ENCODE data around the gene FMO5. TPM values are rescaled to one million over a fixed set of nuclear protein-coding genes. Genes with fewer than 3 reads are reported as not detected.
"Not testable (repeated sequence)": the region's sequence is repeated elsewhere in the genome, so short reads cannot be mapped to it uniquely, and the experiment has no call there.

Gene FMO5
- total RNA-seq, 2 experiments from 2014 or later: 0.31 to 0.50 TPM

DNA sequence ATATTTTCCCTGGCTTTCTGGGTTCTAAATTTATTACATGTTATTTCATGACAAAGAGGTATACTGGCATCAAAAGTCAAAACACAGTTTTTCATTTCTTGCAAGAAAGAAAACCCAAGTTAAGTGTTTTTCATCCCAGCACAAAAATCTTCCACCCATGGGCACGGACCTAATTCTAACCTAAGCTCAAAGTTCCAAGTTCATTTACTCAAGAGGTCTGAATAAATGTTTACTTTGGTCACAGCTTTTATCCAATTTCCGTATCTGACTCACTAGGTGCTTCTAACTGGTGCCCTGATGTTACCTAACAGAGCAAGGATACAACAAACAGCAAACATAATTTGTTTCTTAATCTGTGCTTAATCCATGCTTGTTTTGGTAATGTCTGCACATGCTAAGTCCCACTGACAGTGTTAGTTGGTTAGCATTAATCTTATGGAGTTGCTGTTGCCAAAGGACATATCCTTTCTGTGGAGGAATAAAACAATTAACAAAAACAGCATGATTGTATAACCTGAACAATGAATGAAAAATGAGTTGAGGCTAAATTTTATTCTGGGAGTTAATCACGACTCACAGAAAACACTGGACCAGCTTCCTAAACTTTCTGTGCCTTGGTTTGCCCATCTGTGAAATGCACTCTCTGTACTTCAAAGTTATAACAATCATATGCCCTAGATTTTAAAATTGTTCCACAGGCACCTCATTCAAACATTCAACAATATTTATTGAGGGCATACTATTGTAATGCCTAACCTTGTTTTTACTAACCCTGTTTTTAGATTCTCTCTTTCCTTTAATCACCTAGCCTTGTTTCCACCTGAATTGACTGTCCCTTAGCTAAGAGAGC is 13.1 kb upstream of the FMO5 start:
- H3K4me1 Mint-ChIP-seq (ENCODE audit: low read depth): peaks cover 9% of the 10 kb centered on the region
- H3K27me3 Mint-ChIP-seq (ENCODE audit: low read depth): peaks cover 6% of the 10 kb centered on the region
- no peaks in the 10 kb centered on the region for H3K36me3 Mint-ChIP-seq (ENCODE audit: low read depth)
- ATAC-seq (no peak), DNase-seq (no peak)
- ChIA-PET CTCF (no interaction called here), POLR2A (no interaction called here)
- no peak overlapping the region for H3K27ac Mint-ChIP-seq
- H3K4me3 Mint-ChIP-seq: no peak overlapping the region
- H3K9me3 Mint-ChIP-seq (ENCODE audit: insufficient read depth): no peaks in the 10 kb centered on the region

DNA sequence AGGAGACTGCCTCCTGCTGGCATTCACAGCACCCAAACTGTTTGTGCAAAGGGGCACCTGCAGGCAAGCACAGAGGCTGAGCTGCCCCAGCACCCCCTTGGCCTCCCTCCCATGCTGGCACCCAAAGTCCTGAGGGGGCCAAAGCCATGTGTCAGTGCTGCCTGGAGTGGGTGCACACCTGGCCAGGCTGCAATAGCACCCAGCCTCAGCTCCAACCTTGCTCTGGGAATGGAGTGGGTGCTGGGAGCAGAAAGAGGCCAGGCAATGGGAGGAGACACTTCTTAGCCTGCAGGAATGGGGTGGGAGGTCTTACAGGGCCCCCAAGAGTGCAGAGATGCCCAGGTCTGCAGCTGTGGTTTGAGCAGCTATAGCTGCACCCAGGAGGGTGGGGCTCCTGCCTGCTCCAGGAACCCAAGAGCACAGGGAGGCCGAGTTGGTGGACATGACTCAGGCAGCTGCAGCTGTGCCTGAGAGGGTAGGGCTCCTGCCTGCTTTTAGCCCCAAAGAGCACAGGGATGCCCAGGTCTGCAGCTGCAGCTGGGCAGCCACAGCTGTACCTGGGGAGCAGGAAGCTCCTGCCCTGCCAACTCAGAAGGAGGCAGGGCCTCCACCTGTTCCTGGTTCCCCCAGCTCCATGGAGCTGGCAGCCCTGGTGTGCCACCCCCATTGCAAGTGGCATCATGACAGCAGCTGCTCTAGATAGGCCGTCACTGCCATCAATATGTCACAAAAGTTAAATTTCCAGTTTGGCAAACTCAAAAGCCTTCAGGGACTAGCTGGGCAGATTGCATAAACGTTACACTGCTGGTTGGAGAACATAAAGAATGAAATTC is 12.0 kb upstream of the FMO5 start:
- Mint-ChIP-seq H3K27ac (no peak overlapping the region), H3K4me3 (no peak overlapping the region), H3K4me1 (ENCODE audit: low read depth) (peaks cover 8% of the 10 kb centered on the region), H3K9me3 (ENCODE audit: insufficient read depth) (no peaks in the 10 kb centered on the region), H3K27me3 (ENCODE audit: low read depth) (peaks cover 6% of the 10 kb centered on the region), H3K36me3 (ENCODE audit: low read depth) (no peaks in the 10 kb centered on the region)
- no peak for ATAC-seq
- ChIA-PET POLR2A (interaction anchor here (0.7 kb wide), 1 partner anchor 64 kb away, joined by 3 read pairs; no protein-coding TSS in a partner anchor), CTCF (no interaction called here)
- DNase-seq: no peak

DNA sequence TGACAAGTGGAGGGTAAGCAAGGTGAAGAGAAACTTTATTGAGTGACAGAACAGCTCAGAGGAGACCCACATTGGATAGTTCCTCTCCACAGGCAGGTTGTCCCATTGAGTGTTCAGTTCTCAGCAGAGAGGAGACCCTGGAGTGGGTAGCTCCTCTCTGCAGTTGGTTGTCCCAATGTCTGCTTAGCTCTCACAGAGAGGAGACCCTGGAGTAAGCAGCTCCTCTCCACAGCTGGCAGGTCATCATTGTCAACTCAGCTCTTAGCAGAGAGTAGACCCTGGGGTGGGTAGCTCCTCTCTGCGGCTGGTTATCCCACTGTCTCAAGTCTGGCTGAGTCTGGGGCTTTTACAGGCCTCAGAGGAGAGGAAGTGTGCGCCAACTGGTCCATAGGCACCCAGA is 11.3 kb upstream of the FMO5 start:
- ChIA-PET POLR2A (interaction anchor here (0.7 kb wide), 1 partner anchor 63 kb away, joined by 3 read pairs; no protein-coding TSS in a partner anchor), CTCF (no interaction called here)
- ATAC-seq: no peak

DNA sequence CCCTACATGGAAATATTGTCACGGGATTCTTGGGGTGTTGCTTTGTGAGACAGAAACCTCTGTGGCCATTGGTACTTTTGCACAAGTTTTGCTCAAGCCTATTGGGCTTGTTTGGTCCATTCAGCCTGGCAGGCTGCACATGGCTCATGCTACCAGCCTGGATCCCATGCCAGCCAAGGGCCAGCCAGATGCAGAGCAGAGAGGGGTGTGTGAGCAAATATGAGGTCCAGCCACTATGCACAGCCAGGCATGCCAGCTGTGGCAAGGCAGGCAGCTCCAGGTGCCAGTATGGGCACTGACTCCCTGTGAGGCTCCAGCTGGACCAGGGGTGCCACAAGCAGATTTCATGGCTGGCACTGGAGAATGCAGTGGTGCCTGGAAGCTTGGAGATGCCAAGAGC is 10.7 kb upstream of the FMO5 start:
- Mint-ChIP-seq H3K4me1 (ENCODE audit: low read depth) (no peaks in the 10 kb centered on the region), H3K27me3 (ENCODE audit: low read depth) (peaks cover 14% of the 10 kb centered on the region), H3K9me3 (ENCODE audit: insufficient read depth) (no peaks in the 10 kb centered on the region), H3K27ac (no peak overlapping the region), H3K36me3 (ENCODE audit: low read depth) (no peaks in the 10 kb centered on the region), H3K4me3 (no peak overlapping the region)
- ATAC-seq (no peak), DNase-seq (no peak)
- CTCF ChIA-PET: no interaction called here
- POLR2A ChIA-PET: no interaction called here

More for the DNA sequence above, 11.3 kb upstream of the FMO5 start:
- no peak for DNase-seq
- Mint-ChIP-seq H3K27ac (no peak overlapping the region), H3K4me3 (no peak overlapping the region), H3K27me3 (ENCODE audit: low read depth) (peaks cover 9% of the 10 kb centered on the region), H3K36me3 (ENCODE audit: low read depth) (no peaks in the 10 kb centered on the region), H3K4me1 (ENCODE audit: low read depth) (peaks cover 3% of the 10 kb centered on the region), H3K9me3 (ENCODE audit: insufficient read depth) (no peaks in the 10 kb centered on the region)

DNA sequence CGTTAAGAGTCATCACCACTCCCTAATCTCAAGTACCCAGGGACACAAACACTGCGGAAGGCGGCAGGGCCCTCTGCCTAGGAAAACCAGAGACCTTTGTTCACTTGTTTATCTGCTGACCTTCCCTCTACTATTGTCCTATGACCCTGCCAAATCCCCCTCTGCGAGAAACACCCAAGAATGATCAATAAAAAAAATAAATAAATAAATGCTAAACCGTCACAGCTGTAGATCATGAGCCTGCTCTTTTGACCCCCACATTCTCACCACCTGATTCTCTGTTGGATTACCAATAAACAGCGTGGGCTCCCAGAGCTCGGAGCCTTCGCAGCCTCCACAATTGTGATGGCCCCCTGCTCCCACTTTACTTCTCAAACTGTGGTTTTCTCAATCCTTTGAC is 8.8 kb upstream of the FMO5 start:
- H3K9me3 Mint-ChIP-seq (ENCODE audit: insufficient read depth); POLR2A ChIA-PET; DNase-seq; CTCF ChIA-PET; H3K36me3 Mint-ChIP-seq (ENCODE audit: low read depth); ATAC-seq; H3K4me3 Mint-ChIP-seq; H3K4me1 Mint-ChIP-seq (ENCODE audit: low read depth); H3K27ac Mint-ChIP-seq: not testable (repeated sequence)
- peaks cover 11% of the 10 kb centered on the region for H3K27me3 Mint-ChIP-seq (ENCODE audit: low read depth)

DNA sequence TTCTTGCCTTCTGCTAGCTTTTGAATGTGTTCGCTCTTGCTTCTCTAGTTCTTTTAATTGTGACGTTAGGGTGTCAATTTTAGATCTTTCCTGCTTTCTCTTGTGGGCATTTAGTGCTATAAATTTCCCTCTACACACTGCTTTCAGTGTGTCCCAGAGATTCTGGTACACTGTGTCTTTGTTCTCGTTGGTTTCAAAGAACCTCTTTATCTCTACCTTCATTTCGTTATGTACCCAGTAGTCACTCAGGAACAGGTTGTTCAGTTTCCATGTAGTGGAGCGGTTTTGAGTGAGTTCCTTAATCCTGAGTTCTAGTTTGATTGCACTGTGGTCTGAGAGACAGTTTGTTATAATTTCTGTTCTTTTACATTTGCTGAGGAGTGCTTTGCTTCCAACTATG is 5.9 kb upstream of the FMO5 start:
- H3K36me3 Mint-ChIP-seq (ENCODE audit: low read depth); POLR2A ChIA-PET; H3K9me3 Mint-ChIP-seq (ENCODE audit: insufficient read depth); ATAC-seq; H3K4me3 Mint-ChIP-seq; H3K27ac Mint-ChIP-seq; DNase-seq; H3K4me1 Mint-ChIP-seq (ENCODE audit: low read depth); CTCF ChIA-PET: not testable (repeated sequence)
- peaks cover 13% of the 10 kb centered on the region for H3K27me3 Mint-ChIP-seq (ENCODE audit: low read depth)

DNA sequence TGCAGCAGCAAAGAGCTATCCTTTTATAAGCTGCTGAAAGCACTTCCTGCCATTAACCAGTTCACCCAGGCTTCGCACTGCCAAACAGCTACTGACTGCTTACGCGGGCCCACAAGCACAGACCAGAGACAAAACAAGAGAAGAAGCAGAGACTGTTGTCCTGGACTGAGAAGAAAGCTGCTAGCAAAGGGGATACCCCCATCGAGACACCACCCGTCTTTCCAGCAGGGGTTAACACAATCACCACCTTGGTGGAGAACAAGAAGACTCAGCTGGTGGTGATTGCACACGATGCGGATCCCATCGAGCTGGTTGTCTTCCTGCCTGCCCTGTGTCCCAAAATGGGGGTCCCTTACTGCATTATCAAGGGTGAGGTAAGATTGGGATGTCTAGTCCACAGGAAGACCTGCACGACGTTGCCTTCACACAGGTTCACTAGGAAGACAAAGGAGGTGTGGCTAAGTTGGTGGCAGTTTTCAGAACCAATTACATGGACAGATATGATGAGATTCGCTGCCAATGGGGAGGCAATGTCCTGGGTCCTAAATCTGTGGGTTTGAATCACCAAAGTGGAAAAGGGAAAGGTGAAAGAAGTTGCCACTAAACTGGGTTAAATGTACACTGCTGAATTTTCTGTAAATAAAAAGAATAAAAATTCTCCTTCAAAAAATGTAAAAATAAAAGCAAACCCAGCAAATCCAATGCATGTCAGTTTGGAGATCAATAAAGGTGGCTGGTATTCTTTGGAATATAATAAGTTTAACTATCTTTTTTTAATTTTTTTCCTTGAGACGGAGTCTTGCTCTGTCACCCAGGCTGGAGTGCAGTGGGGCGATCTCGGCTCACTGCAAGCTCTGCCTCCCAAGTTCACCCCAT is 1.2 kb downstream of the FMO5 start:
- DNase-seq (no peak), ATAC-seq (no peak)
- H3K4me3 Mint-ChIP-seq: no peak overlapping the region
- no peaks in the 10 kb centered on the region for H3K36me3 Mint-ChIP-seq (ENCODE audit: low read depth)
- H3K4me1 Mint-ChIP-seq (ENCODE audit: low read depth): peaks cover 18% of the 10 kb centered on the region
- H3K27ac Mint-ChIP-seq: no peak overlapping the region
- ChIA-PET POLR2A (no interaction called here), CTCF (interaction anchor here (0.9 to 1.8 kb wide), 2 partner anchors 19 to 51 kb away, joined by 4 read pairs; partner anchors contain the start of gene CHD1L)
- peaks cover 15% of the 10 kb centered on the region for H3K27me3 Mint-ChIP-seq (ENCODE audit: low read depth)
- no peaks in the 10 kb centered on the region for H3K9me3 Mint-ChIP-seq (ENCODE audit: insufficient read depth)

DNA sequence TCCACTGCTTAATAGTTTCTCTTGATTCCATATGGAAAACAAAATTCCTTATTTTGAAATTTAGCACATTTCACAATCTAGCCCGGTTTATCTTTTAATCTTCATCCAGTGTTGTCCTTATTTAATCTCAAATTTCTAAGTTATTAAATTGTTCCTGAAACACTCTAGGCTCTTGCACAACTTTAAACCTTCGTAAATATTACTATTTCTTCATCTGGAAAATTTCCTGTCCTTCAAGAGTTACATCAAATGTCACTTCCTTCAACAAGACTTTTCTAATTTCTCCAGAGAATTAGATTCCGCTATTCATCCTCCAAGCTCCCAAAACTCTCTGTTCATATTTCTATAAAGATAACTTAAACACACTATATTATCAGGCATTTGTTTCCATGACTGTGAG is 6.5 kb downstream of the FMO5 start:
- peaks cover 13% of the 10 kb centered on the region for H3K27me3 Mint-ChIP-seq (ENCODE audit: low read depth)
- no peak overlapping the region for H3K27ac Mint-ChIP-seq
- no peaks in the 10 kb centered on the region for H3K36me3 Mint-ChIP-seq (ENCODE audit: low read depth)
- CTCF ChIA-PET: no interaction called here
- no peaks in the 10 kb centered on the region for H3K4me1 Mint-ChIP-seq (ENCODE audit: low read depth)
- no peak overlapping the region for H3K4me3 Mint-ChIP-seq
- ATAC-seq (no peak), DNase-seq (no peak)
- H3K9me3 Mint-ChIP-seq (ENCODE audit: insufficient read depth): no peaks in the 10 kb centered on the region
- POLR2A ChIA-PET: no interaction called here

DNA sequence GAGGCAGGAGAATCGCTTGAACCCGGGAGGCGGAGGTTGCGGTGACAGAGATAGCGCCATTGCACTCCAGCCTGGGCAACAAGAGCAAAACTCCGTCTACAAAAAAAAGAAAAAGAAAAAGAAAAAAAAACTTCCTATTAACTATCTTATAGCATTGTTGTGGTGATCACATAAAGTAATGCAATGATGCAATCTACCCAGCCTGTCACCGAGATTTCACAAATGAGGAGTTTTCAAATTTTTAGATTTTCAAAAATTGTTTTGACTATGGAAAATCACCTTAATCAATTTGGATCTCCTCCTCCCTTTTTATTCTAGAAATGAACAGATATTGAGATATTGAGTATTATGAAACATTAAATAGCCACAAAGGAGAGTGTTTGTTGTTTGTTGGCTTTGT is 8.0 kb downstream of the FMO5 start:
- Mint-ChIP-seq H3K27ac (no peak overlapping the region), H3K4me3 (no peak overlapping the region), H3K4me1 (ENCODE audit: low read depth) (no peaks in the 10 kb centered on the region), H3K36me3 (ENCODE audit: low read depth) (no peaks in the 10 kb centered on the region), H3K9me3 (ENCODE audit: insufficient read depth) (no peaks in the 10 kb centered on the region), H3K27me3 (ENCODE audit: low read depth) (peaks cover 9% of the 10 kb centered on the region)
- CTCF ChIA-PET: interaction anchor here (1.1 kb wide), 1 partner anchor 8 kb away, joined by 3 read pairs; the partner anchor contains the start of gene FMO5
- ATAC-seq (no peak), DNase-seq (no peak)
- POLR2A ChIA-PET: no interaction called here

DNA sequence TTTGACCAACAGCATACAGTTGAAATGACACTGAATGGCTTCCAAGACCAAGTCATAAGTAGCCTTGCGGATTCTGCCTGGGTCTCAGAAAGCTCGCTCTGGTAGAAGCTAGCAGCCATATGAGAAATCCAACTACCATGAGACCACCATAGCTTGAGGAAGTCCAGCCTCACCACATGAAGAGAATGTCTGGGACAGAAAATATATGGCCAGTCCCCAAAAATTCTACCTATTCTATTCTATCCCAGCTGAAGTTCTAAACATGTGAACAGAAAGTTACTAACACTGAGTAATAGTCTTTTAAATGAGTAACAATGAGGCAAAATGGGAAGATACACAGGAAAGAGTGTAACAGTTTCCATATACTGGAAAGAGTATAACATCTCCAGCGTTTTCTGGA is 9.0 kb downstream of the FMO5 start:
- ChIA-PET POLR2A (no interaction called here), CTCF (interaction anchor here (0.6 to 1.1 kb wide), 2 partner anchors 9 to 26 kb away, joined by 3 read pairs; partner anchors contain the start of genes CHD1L and FMO5)
- H3K36me3 Mint-ChIP-seq (ENCODE audit: low read depth): no peaks in the 10 kb centered on the region
- H3K4me1 Mint-ChIP-seq (ENCODE audit: low read depth): no peaks in the 10 kb centered on the region
- no peak overlapping the region for H3K4me3 Mint-ChIP-seq
- DNase-seq (no peak), ATAC-seq (no peak)
- H3K9me3 Mint-ChIP-seq (ENCODE audit: insufficient read depth): no peaks in the 10 kb centered on the region
- peaks cover 5% of the 10 kb centered on the region for H3K27me3 Mint-ChIP-seq (ENCODE audit: low read depth)
- H3K27ac Mint-ChIP-seq: no peak overlapping the region

DNA sequence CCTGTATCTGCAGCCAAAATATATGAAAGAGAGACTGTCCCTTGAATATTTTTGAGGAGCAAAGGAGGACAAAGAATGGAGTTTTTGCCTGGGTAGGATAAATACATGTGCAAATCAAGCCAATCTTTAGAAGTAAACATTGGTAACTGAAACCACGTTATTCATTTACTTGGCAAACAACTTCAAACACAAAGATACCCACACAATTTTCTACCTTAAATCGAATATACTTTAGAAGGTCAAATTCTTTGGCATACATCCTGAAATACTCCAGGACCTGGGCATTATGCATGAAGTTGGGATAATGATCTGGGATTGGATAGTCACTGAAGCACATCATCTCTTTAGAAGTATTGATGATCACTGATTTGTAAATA is 9.6 kb downstream of the FMO5 start:
- ChIA-PET POLR2A (no interaction called here), CTCF (interaction anchor here (0.6 kb wide), 1 partner anchor 27 kb away, joined by 3 read pairs; the partner anchor contains the start of gene CHD1L)
- Mint-ChIP-seq H3K36me3 (ENCODE audit: low read depth) (no peaks in the 10 kb centered on the region), H3K9me3 (ENCODE audit: insufficient read depth) (no peaks in the 10 kb centered on the region), H3K4me1 (ENCODE audit: low read depth) (no peaks in the 10 kb centered on the region), H3K4me3 (no peak overlapping the region), H3K27ac (no peak overlapping the region), H3K27me3 (ENCODE audit: low read depth) (peaks cover 5% of the 10 kb centered on the region)
- no peak for DNase-seq
- no peak for ATAC-seq

Measured in activated CD8-positive, alpha-beta T cell treated with anti-CD3 and anti-CD28 coated beads, Interleukin-2, amount 10 ng/mL, durations not matched to agents 7 days and 5 days (primary cell).